Fibroblast of skin of back (primary cell): Measurements from ENCODE around the gene SNAI3.
"Not testable (repeated sequence)": the region's sequence is repeated elsewhere in the genome, so short reads cannot be mapped to it uniquely, and the experiment has no call there.

ENCODE experiments used
- DNase-seq: peaks from one replicate; pipeline ENCODE4 v3.0.0-alpha.2; 2013

SNAI3 gene

DNA sequence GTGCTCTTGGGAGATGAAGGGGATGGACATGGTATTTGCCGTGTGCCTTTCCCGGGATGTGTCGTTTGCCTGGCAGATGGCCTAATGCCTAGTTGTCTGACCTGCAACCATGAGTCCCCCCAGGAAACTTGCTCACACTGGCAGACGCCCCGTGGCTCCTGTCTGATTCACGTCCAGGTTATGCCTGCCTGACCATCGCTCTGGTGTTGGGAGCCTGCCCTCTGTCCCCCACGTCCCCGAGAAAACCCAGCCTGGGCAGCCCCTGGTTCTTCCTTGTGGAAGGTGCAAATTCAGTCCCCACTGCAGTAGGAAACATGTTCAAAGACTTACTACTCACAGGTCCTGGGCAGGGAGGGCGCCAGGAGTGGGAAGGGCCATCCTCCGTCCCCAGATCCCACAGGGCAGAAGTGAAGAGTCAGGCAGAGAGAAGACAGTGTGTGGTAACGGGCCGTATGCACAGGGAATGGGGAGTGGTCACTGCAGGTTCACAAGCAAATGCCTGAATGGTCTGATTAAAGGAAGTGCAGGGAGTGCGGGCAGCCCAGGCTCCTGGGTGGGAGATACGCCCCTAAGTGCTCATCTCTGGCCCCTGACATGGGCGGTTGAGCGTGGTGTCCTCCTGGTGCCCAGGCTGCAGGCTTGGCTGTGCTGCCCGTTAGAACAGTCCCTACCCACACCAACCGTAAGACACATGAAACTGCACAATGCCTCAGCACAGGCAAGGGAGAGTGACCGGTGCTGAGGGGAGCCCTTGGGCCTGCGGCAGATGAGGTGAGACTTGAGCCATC, 4.2 kb upstream of the SNAI3 start:
- no peak for DNase-seq

DNA sequence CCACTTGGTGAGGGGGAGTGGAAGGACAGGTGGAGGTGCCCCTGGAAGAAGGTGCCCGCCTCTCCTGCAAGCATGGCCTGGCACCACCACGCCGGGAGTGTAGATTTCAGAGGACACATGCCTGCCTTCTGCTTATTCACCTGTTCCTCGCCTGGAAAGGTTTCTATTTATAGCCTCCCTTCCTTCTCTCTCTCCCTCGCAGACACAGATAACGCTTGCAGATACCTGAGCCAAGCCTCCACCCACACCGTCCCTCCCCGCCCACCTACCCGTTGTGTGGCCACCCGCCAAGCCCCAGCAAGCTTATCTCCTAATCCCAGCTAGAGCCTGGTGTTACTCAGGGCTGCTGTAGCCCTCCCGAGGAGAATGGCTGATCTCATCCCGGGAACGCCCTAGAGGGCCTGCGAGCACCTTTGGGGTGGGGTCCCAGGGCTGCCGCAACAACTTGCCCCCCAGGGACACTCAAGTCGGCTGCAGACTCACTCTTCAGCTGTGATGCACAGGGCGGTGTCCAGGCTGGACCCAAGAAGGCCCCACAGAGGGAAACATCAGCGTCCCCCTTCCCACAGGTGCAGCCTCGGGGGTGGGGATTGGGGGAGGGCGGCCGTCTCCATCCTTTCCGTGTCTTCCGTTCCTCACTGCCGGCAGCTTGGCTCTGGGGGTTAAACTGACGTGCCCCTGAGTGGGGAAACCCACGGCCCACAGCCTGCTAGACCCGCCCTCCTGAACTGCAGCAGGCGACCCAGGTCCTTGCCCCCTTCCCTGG, 1.9 kb upstream of the SNAI3 start:
- no peak for DNase-seq

DNA sequence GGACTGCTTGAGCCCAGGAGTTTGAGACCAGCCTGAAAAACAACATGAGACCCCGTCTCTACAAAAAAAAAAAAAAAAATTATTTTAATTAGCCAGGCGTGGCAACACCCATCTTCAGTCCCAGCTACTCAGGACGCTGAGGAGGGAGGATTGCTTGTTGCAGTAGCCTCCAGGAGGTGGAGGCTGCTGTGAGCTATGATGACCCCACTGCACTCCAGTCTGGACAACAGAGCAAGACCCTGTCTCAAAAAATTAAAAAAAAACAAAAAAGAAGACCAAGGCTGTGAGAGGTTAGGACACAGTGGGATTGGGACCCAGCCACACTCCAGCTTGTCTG, 1.3 kb upstream of the SNAI3 start:
- DNase-seq, result no peak

DNA sequence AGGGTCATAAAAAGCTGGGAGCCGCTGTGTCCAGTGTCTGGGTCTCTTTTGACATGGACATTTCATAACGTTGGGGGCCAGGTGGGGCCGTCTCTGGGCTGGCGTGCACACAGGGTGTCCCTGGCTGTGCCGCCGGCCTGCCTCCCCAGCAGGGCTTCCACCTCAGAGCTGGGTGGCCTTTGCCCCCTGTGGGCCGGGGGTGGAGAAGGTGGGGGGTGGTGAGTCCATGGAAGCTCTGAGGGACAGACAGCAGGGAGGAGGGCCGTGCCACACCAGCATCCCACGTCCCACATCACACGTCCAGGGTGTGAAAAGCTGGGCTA, 908 bp upstream of the SNAI3 start:
- no peak for DNase-seq

DNA sequence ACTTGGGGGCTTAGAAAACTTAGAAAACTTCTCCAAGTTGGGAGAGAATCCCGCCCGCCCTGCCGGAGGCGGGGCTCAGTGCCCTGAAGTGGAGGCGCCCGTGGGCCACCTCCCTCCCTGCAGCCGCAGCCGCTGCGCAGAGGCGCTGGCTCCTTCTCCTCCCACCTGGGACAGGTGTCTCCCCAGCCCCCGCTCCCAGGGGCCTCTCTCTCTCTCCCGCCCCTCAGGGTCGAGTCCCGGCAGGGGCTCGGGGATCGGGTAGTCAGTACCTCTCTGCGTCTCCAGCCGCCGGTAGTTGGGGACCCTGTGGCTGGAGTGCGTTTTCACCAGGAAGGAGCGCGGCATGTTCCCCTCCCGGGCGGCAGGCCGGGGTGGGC, 257 bp downstream of the SNAI3 start:
- DNase-seq, result no peak

DNA sequence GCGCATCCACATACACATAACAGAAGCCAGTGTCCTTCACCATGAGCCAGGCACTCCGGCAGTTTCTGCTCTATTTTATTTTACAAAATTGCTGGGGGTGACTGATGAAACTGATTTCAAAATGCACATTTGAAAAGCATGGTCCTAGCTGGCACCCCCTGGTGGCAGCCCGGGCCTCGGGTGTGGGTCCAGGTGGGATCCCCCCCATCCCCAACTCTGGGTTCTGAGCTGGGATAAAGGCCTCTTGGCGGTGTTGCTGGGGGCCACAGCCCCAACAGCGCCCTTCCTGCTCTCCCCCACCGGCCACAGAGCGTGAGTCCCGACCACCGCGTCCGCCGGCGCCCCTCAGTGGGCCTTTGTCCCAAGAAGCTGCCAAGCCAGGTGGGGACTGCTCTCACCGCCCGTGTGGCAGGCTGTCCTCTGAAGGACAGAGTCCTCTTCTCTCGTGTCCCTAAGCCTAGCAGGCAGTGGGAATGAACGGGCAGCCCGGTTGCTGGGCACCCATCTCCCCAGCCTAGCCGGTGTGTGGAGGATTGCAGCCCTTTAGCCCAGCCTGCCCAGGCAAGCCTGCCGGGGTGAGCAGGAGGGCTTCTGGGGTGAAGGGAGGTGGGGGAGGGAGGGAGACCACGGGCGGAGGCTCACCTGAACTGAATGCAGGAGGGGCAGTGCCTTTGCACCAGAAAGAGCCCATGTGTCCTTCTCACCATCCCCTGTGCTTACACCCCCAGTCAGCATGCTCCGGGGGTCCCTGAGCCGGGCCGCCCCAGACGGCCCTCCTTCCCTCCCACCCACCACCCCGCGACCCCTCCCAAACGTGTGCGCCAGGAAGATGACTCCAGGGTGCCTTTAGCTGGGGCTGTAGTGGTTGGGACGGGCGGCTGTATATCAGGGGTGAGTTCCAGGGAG, 898 bp downstream of the SNAI3 start:
- DNase-seq, result no peak

DNA sequence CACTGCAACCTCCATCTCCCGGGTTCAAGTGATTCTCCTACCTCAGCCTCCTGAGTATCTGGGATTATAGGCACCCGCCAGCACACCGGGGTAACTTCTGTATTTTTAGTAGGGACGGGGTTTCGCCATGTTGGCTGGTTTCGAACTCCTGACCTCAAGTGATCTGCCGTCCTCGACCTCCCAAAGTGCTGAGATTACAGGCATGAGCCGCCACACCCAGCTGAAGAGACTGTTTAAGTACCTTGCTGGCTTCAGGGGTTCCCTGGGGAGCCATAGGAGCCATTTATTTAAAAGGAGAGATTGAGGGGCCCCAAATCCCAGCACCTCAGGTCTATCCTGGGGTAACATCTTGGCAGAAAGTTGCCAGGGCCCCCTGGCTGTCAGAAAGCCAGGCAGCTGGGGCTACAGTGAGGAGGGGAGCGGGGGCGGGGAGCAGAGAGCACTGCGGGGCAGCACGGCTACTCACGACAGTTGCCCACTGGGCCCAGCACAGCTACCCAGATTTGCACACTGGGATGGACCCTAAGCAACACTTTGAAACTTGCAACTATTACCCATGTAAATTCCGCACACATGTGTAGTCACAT, 1.6 kb downstream of the SNAI3 start:
- DNase-seq, result no peak

DNA sequence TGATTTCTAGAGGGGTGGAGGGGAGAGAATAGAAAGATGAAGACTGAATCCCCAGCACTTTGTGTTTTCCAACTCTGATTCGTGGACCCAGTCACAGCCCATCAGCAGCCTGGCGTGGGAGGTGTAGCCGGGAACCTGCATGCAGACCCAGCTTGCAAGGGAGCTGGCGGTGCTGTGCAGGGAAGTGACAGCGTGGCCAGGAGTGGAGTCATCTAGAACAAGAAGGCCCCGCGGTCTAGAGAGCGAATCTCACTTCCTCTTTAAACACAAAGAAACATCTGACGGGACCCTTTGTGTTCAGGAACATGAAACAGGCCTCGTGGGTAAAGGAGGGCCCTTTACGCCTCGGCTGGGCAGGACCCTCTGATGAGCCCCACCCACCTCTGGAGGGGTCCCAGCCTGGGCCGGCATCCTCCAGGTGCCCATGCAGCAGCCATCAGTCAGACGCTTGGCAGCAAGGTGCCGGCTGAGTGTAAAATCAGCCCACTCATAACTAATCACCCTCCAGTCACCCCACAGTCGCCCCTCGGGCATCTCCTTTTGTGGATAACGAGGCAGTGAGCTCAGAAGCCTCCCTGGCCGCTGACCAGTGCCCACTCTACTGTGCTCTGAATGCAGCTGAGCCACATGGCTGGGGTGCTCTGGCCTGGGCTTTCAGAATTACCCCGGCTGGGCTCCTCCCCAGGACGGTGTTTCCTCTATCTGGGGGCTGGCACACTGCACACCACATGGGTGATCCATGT, 4.4 kb downstream of the SNAI3 start:
- DNase-seq, result no peak

DNA sequence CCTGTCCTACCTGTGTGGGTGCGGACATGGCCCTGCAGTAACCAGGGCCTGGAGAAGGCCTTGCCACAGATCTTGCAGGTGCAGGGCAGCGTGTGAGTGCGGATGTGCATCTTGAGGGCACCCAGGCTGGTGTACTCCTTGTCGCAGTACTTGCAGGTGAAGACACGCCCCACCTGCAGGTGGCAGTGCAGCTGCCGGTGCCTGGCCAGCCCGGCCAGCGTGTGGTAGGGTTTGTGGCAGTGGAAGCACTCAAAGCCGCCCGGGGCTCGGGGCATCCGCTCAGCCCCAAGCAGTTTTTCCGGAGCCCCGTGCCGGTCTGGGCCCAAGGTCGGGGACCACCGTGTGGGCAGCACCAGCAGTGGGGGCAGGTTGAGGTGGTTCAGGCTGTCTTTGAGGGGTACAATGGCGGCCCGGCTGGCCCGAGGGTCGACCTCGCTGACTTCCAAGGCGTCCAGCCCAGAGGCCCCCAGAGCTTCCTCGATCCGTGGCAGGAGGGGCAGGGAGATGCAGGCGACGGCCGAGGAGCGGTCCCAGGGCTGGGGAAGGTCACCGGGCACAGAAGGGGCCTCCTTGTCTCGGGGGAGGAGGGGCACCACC, 5.1 kb downstream of the SNAI3 start:
- DNase-seq, result no peak

DNA sequence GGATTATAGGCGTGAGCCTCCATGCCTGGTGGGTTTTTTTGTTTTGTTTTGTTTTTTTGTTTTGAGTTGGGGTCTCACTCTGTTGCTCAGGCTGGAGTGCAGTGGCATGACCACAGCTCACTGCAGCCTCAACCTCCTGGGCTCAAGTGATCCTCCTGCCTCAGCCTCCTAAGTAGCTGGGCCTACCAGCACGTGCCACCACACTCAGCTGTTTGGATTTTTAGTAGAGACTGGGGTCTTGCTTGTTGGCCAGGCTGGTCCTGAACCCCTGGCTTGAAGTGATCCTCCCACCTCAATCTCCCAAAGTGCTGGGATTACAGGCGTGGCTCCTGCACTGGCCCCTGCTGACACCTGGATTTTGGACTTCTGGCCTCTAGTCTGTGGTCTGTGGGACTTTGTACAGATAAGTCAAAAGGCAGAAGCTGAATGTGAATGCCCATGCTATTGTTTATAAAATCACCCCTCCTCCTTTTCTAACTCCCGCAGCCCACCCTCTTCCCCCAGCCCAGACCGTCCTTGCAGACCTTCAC, 5.7 kb downstream of the SNAI3 start:
- no peak for DNase-seq

DNA sequence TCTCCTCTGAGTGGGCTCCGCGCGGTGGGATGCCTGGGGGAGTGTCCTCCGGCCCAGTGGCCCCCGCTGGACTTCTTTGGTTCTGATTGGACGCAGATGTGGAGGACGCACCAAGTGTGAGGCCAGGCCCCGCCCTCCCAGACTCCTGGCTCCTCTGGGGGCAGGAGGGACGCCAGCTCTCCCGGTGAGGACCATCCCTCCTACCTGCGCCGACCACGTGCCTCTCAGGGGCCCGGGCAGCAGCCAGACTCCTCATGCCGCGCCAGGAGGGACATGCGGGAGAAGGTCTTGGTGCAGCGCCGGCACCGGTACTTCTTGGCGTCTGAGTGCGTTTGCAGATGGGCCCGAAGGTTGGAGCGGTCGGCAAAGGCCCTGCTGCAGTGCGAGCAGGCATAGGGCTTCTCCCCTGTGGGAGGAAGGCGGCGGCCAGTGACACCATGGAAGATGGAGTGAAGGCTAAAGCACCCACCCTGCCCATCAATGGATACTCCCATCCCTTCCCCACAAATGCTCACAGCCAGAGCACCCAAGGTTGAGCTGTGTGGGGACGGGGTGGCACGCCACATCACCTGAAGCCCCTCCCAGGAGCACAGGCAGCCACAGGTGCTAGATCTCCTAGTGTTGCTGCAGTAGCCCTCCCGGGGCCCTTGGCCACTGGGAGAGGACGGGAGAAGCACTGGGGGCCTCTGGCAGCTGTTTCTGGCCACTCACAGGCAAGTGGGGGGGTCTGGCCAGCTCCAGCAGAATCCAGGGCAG, 7.9 kb downstream of the SNAI3 start:
- no peak for DNase-seq

DNA sequence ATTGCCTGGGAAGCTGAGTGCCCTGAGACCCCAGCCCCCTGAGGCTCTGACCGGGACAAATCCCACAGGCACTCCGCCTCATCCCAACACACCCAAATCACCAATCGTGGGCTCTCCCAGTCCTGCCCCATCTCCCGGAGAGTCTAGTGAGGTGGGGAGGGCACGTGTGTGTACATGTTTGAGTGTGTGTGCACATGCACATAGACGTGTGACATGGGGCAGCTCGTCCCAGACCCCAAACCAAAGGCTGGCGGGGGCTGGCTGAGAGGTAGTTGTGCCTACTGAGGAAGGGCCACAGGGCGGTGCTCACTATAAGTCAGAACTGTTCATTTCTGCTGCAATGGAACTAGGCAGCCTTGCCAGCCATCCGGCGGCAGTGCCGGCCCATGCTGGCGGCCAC, 8.6 kb downstream of the SNAI3 start:
- no peak for DNase-seq

DNA sequence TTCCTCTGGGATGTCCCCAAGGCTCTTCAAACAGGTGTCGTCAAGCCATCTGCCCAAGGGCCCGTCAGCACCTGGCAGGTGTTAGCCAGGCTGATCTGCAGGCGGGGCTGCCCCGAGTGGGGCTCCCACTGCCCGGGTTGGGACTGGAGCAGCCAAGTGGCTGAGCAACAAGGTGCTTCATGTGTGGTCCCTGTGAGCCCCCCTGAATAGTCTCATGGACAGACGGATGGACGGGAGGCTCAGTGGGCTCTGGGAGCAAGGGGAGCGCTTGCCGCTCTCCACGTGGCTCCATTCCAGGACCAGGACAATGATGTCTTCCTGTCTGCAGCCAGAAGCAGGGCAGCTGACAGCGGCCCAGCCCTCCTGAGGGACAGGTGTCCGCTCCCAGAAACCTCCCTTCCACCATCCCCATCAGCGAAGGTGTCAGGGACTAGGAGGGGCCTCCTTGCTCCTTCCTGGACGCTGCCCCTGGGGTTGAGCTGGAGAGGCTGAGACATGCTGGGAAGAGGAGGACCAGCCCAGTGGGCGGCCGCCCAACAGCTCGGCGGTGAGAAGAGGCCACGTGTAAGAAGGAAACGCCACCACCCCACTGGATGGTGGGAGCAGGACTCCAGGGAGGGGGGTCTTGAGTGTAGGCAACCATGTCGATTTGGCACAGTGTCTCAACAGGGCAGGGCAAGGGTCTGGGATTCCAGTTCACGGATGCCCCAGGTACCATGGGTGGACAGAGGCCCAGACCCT, 9.6 kb downstream of the SNAI3 start:
- no peak for DNase-seq

DNA sequence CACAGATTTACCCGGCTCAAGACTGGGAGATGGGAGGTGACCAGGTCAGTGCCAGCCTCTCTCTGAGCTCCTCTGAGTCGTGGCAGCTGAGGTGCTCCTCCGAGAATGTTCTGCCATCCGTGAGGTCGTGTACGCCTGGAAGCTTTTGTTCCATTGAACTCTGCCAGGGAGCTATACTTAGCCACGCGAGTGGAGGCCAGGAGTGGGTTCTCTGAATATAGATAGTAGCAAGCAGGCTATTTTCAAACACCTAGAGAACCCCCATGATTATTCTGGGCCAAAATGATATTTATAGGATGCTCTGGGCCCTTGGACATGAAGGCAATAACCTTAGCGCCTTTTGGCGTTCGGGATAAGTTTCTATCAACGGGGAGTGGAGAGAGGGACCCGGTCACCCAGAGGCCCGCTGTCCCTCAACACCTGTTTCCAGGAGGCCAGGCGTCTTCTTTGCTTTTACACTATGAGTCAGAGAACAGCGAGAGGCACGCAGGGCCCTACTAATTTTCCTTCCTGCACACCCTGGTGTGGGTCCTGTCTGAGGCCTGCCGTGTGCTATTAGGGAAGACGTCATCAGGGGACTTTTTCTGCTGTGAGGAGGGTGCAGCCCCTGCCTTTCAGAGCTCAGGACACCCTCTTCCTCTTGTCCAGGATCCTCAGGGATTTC, 12.5 kb downstream of the SNAI3 start:
- DNase-seq, result no peak

DNA sequence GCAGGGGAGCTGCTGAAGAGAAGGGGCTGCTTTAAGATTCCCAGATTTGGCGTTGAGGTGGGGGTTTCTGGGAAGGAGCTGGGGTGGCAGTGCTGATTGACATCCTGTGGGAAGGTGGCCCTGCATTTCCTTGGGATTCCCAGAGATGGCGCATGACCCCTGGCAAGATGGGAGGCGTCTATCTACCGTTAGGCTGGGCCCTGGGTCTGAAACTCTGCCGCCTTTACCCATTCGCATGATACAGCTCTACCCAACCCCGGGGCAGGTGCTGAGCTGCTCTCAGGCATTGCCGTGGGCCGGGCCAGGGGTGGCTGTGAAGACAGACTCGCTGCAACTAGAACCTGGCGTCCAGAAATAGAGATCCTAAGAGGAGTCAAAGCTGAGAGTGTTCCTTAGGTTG, 13.5 kb downstream of the SNAI3 start:
- no peak for DNase-seq

DNA sequence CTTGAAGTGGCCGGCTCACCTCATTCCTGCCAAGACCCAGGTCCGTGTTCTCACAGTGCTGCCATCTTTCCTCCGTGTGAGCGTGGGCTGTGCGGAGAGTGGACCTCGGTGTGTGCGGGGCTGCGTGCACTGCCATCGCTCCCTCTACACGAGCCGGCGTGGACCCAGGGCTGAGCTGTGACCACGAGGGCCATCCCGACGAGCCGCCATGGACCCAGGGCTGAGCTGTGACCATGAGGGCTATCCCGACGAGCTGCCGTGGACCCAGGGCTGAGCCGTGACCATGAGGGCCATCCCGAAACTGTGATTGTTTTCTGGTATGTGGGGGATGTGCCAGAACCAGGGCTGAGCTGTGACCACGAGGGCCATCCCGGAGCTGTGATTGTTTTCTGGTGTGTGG, 14.5 kb downstream of the SNAI3 start:
- no peak for DNase-seq

DNA sequence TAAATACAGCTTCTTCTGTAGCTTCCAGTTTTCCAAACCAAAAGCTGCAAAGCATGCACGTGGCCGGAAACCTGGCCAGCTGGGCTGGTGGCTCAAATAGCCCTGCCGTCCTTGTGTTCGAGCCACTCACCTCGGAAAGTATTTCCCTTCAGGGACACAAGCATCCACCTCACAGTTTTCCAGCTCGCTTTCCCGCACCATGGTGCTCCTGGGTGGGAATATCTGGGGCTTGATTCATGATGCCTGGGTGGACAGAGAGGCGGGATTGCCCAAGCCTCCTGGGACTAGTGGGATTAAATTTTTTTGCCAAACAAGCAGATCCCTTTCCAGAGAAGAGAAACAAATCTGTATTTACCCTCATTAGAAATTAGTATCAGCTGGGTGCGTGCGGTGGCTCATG, 16.3 kb downstream of the SNAI3 start:
- peak; percentile 49 for DNase-seq

DNA sequence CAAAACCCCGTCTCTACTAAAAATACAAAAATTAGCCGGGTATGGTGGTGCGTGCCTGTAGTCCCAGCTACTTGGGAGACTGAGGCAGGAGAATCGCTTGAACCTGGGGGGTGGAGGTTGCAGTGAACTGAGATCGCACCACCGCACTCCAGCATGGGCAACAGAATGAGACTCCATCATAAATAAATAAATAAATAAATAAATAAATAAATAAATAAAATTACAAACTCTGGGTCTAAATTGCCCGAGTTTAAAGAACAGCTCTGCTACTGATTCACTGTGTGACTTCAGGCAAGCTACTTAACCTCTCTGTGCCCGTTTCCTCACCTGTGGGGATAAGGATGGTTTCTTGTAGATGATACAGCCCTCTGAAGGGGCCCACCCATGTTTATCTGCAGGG, 16.8 kb downstream of the SNAI3 start:
- DNase-seq, result not testable (repeated sequence)

DNA sequence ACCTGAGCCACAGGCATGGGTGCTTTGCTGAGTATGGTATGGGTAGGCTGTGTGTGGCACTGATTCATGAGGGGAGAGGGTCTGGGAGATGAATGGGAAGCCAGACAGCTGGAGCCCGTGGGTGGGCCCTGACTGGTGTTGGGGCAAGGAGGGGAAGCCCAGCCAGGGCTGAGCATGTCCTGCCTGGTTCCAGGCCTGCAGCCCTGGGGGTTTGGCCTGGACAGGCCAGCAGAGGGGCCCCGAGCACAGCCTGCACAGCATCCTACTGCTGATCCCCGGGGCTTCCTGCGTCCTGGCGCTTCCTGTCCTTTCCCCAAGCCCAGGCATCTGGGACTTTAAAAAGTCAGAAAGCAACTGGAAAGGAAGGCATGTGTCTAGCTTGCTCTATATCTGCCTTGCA, 18.8 kb downstream of the SNAI3 start:
- DNase-seq, result no peak

DNA sequence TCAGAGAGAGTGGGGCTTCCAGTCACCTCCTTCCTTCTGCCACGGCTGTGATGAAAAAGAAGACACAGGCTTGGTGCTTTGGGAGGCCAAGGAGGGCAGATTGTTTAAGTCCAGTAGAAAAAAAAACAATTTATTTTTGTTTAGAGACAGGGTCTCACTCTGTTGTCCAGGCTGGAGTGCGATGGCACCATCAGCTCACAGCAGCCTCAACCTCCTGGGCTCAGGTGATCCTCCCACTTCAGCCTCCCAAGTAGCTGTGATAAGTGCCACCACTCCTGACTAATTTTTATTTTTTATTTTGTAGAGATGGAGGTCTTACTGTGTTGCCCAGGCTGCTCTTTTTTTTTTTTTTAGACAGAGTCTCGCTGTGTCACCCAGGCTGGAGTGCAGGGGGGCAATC, 20.7 kb downstream of the SNAI3 start:
- no peak for DNase-seq
